K562 (cell line): ENCODE data around the gene CACNA2D3. TPM values are rescaled to one million over a fixed set of nuclear protein-coding genes. Genes with fewer than 3 reads are reported as not detected.

Experiments
- ATAC-seq: fragments of 200-7000 bp; cut with Tn5 transposase; 3 replicates; pipeline ENCODE4 v1.9.1; 2020; ENCODE audit warnings: moderate library complexity
- BruUV-seq: library from RNA; stranded (reverse); fragments of 400-500 nt; replicated peaks from 2 replicates; lab custom pipeline; 2021; lab: Mats Ljungman, UMichigan
- CTCF ChIA-PET: fragments of 300-600 bp; formaldehyde crosslinking; extraction: SDS; loops from one replicate; lab custom pipeline; 2021; ENCODE audit warnings: low intra/inter-chr PET ratio; lab: Yijun Ruan, JAX
- POLR2A ChIA-PET: fragments of 300-600, 350-650 bp; sonication (Branson Sonifier 250); formaldehyde crosslinking; extraction: SDS; loops from one replicate; lab custom pipeline; 2021; ENCODE audit warnings: antibody characterized with exemption, inconsistent platforms; lab: Yijun Ruan, JAX
- DNase-seq, 4 experiments: peaks; one replicate each; pipeline versions ENCODE4 v3.0.0 to v3.0.0-alpha.2; 2011 to 2018; ENCODE audit warnings: low spot score in 3 of 4, mixed read lengths in 3 of 4; ENCODE audit errors: extremely low read depth in 1 of 4
- FAIRE-seq: peaks from 2 replicates; lab custom pipeline; 2011; peaks lifted over from hg19 to GRCh38; lab: Jason Lieb, UNC
- H2AFZ ChIP-seq: 2 replicates; pipeline ENCODE4 v1.6.0; 2011; ENCODE audit warnings: low read depth, low read length, control low read depth, inconsistent platforms
- H3K27ac ChIP-seq: fragments of 200-600 bp; 3 replicates; pipeline ENCODE4 v1.8.0; 2011; ENCODE audit warnings: low read depth, mild to moderate bottlenecking, control low read depth, inconsistent platforms, low read length, moderate library complexity, mixed read lengths; ENCODE audit errors: extremely low read depth
- H3K27me3 ChIP-seq, 2 experiments: fragments of 300-600 bp in 1 of 2; 2 replicates in 1 of 2; 3 replicates in 1 of 2; pipeline versions ENCODE4 v1.6.0 to v1.8.0; 2011; ENCODE audit warnings: inconsistent platforms in 2 of 2, low read length in 2 of 2, mild to moderate bottlenecking in 1 of 2, mixed read lengths in 1 of 2, moderate library complexity in 1 of 2; ENCODE audit not compliant: control insufficient read depth in 2 of 2, insufficient read depth in 2 of 2
- H3K36me3 ChIP-seq: fragments of 300-600 bp; 3 replicates; pipeline ENCODE4 v1.8.0; 2011; ENCODE audit warnings: mild to moderate bottlenecking, low read length, inconsistent platforms; ENCODE audit not compliant: control insufficient read depth, insufficient read depth
- H3K4me1 ChIP-seq, 2 experiments: fragments of 200-600 bp in 1 of 2; replicated peaks in 1 of 2; 2 replicates in 1 of 2; 3 replicates in 1 of 2; pipeline versions ENCODE4 v1.5.1 to v1.8.0; 2011; ENCODE audit warnings: inconsistent platforms in 2 of 2, low read length in 2 of 2, mild to moderate bottlenecking in 1 of 2, mixed read lengths in 1 of 2, moderate library complexity in 1 of 2; ENCODE audit not compliant: control insufficient read depth in 2 of 2, insufficient read depth in 2 of 2
- H3K4me2 ChIP-seq: 2 replicates; pipeline ENCODE4 v1.6.1; 2011; ENCODE audit warnings: low read length, control low read depth, inconsistent platforms, mixed read lengths; ENCODE audit not compliant: insufficient read depth
- H3K4me3 ChIP-seq: fragments of 200-600 bp; sonication (generic), shearing (Covaris generic); 2 replicates; pipeline ENCODE4 v1.5.1; 2016; ENCODE audit warnings: control low read depth, inconsistent platforms
- H3K79me2 ChIP-seq: fragments of 200-600 bp; 3 replicates; pipeline ENCODE4 v1.8.0; 2011; ENCODE audit warnings: low read length, inconsistent platforms; ENCODE audit not compliant: control insufficient read depth, insufficient read depth
- H3K9ac ChIP-seq, 2 experiments: 2 replicates each; pipeline versions ENCODE4 v1.6.0 to v1.6.1; 2011; ENCODE audit warnings: low read depth in 2 of 2, low read length in 2 of 2, control low read depth in 1 of 2, inconsistent platforms in 1 of 2, mild to moderate bottlenecking in 1 of 2, mixed read lengths in 1 of 2; ENCODE audit not compliant: insufficient read depth in 1 of 2
- H3K9me1 ChIP-seq: one replicate; pipeline ENCODE4 v1.6.0; 2011; ENCODE audit warnings: inconsistent platforms, mild to moderate bottlenecking, low read length, moderate library complexity; ENCODE audit not compliant: control insufficient read depth, insufficient read depth
- H3K9me3 ChIP-seq: replicated peaks from 2 replicates; pipeline ENCODE4 v1.5.1; 2011; ENCODE audit warnings: low read depth, low read length, inconsistent platforms; ENCODE audit not compliant: control insufficient read depth, insufficient read depth
- H4K20me1 ChIP-seq: replicated peaks from 2 replicates; pipeline ENCODE4 v1.6.1; 2011; ENCODE audit warnings: low read length, inconsistent platforms, mixed read lengths; ENCODE audit not compliant: control insufficient read depth, insufficient read depth
- EHMT2 ChIP-seq: fragments of 450-650 bp; IDR thresholded peaks from 2 replicates; pipeline ENCODE4 v1.6.1; 2018; ENCODE audit warnings: antibody characterized with exemption
- ELF1 ChIP-seq: fragments of 200-800 bp; sonication (Bioruptor generic); IDR thresholded peaks from 2 replicates; pipeline ENCODE4 v1.6.1; 2016; ENCODE audit warnings: missing genetic modification characterization, missing compliant biosample characterization
- HDGF ChIP-seq: fragments of 450-650 bp; IDR thresholded peaks from 2 replicates; pipeline ENCODE4 v1.6.1; 2016
- KLF10 ChIP-seq: fragments of 250-450 bp; sonication (Bioruptor Pico); IDR thresholded peaks from 2 replicates; pipeline ENCODE4 v1.6.1; 2021; ENCODE audit warnings: matching md5 sums
- MAFK ChIP-seq: IDR thresholded peaks from 2 replicates; pipeline ENCODE4 v1.6.1; 2011; ENCODE audit warnings: low read length, improper control_type of control experiment
- NCOA1 ChIP-seq: fragments of 450-650 bp; IDR thresholded peaks from 2 replicates; pipeline ENCODE4 v1.6.1; 2016; ENCODE audit warnings: low read depth
- OTX1 ChIP-seq: fragments of 450-650 bp; formaldehyde crosslinking; IDR thresholded peaks from 2 replicates; pipeline ENCODE4 v1.4.0; 2022; ENCODE audit warnings: mild to moderate bottlenecking
- POLR2G ChIP-seq: fragments of 200-400 bp; formaldehyde crosslinking; IDR thresholded peaks from 2 replicates; pipeline ENCODE4 v1.6.1; 2017; ENCODE audit warnings: low read depth, mild to moderate bottlenecking, antibody characterized with exemption, low read length, moderate library complexity
- PYGO2 ChIP-seq: fragments of 450-650 bp; IDR thresholded peaks from 2 replicates; pipeline ENCODE4 v1.6.1; 2016; ENCODE audit warnings: mild to moderate bottlenecking, missing genetic modification characterization, moderate library complexity, missing compliant biosample characterization
- RUNX1 ChIP-seq: sonication (generic); IDR thresholded peaks from 2 replicates; pipeline ENCODE4 v1.6.1; 2016; ENCODE audit warnings: antibody characterized with exemption, low read depth
- SIRT6 ChIP-seq: IDR thresholded peaks from one replicate; pipeline ENCODE4 v1.6.1; 2012; ENCODE audit warnings: low read depth, mild to moderate bottlenecking, control low read depth, inconsistent platforms, low read length, moderate library complexity
- SMAD1 ChIP-seq: fragments of 150-350 bp; IDR thresholded peaks from 2 replicates; pipeline ENCODE4 v1.6.1; 2014; ENCODE audit warnings: low read length, low read depth; ENCODE audit not compliant: partially characterized antibody
- TEAD2 ChIP-seq: fragments of 450-650 bp; IDR thresholded peaks from 2 replicates; pipeline ENCODE4 v1.6.1; 2016; ENCODE audit warnings: missing genetic modification characterization, control low read depth, missing compliant biosample characterization
- ZNF197 ChIP-seq: fragments of 200-800 bp; sonication (Bioruptor generic); IDR thresholded peaks from 2 replicates; pipeline ENCODE4 v1.6.1; 2016; ENCODE audit warnings: low read depth, missing genetic modification characterization, missing compliant biosample characterization
- ZNF699 ChIP-seq: fragments of 250-450 bp; sonication (Bioruptor Pico); IDR thresholded peaks from 2 replicates; pipeline ENCODE4 v1.8.0; 2021; ENCODE audit warnings: mild to moderate bottlenecking, moderate library complexity; ENCODE audit not compliant: insufficient replicate concordance
- WGBS: fragments of 100-300 bp; shearing (Covaris generic); methylation state at CpG from one replicate; pipeline ENCODE4 v1.1.6; 2016; ENCODE audit warnings: low coverage, mixed read lengths; ENCODE audit not compliant: insufficient coverage; ENCODE audit errors: missing lambda C conversion rate; 5-methylcytosine and 5-hydroxymethylcytosine counted together
- in situ Hi-C: fragments of 300-500 bp; cut with MboI; formaldehyde crosslinking; loops from 4 replicates; pipeline ENCODE4 v1.15.0; 2018; ENCODE audit warnings: inconsistent platforms, mixed read lengths
- intact Hi-C: fragments of 100-400 bp; cut with micrococcal nuclease; formaldehyde crosslinking; loops from 2 replicates; pipeline ENCODE4 v1.14.2; 2022
- polyA plus RNA-seq, 8 experiments: library from polyadenylated mRNA; depleted of rRNA in 4 of 8; stranded (reverse) in 5 of 8; unstranded in 3 of 8; fragments of >200 nt; fragmentation: Nextera tagmentation in 2 of 8; fragmentation: Illumina TruSeq in 1 of 8; extraction: Ambion mirVana in 2 of 8; extraction: Trizol in 1 of 8; gene quantifications; 2 replicates each; pipeline versions ENCODE4 v1.2.1 to v1.2.3, GENCODE V29; 2011 to 2014; ENCODE audit warnings: inconsistent platforms in 1 of 8, missing spikeins in 1 of 8
- total RNA-seq, 7 experiments: library from RNA; depleted of rRNA in 6 of 7; stranded (reverse); fragments of >200 nt in 6 of 7; fragmentation: Illumina TruSeq in 2 of 7; extraction: Trizol in 2 of 7; gene quantifications; 2 replicates each; pipeline versions ENCODE4 v1.2.1 to v1.2.3, GENCODE V29; 2011 to 2021; ENCODE audit warnings: low replicate concordance in 1 of 7
- TF ChIP-seq, protein P1 (sequence below): sonication (generic); formaldehyde crosslinking; IDR thresholded peaks from 2 replicates; pipeline ENCODE4 v1.8.0; 2022; ENCODE audit warnings: mild to moderate bottlenecking, missing genetic modification reagents, borderline replicate concordance
- TF ChIP-seq, protein P2 (sequence below): fragments of 250-450 bp; sonication (Bioruptor Pico); IDR thresholded peaks from 2 replicates; pipeline ENCODE4 v1.5.0; 2020; ENCODE audit warnings: mild to moderate bottlenecking
- TF ChIP-seq, protein P3 (sequence below): fragments of 450-650 bp; formaldehyde crosslinking; IDR thresholded peaks from 2 replicates; pipeline ENCODE4 v1.4.0; 2020; ENCODE audit warnings: mild to moderate bottlenecking, moderate library complexity
- TF ChIP-seq, protein P4 (sequence below): IDR thresholded peaks from 2 replicates; pipeline ENCODE4 v1.6.1; 2016; ENCODE audit warnings: missing genetic modification characterization, missing compliant biosample characterization

Gene CACNA2D3
- total and polyA plus RNA-seq, 9 of the 15 experiments (the other 6 are each of a cell fraction or from before 2014, with no cell fraction given): 0.01 TPM; not detected in 8

DNA sequence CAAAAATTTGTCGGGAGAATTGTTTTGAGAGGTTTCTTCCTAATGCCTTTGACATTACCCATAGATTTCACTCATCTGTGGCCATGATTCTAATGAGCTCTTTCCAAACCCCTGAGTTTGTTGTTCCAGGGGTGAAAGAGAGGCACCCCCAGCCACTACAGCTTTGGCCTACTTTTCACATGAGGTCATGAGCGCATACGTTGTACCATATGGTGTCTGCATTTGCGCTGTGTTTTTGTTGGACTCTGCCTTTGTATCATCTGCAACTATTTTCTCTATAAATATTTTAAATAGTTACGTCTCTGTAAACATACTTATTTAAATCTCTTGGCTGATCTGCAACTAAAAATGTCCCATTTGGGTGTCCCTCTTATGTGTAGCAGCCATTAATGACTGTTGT, 697.6 kb downstream of the CACNA2D3 start:
- Histone ChIP-seq H3K9me1 (no peaks in the 10 kb centered on the region), H3K9ac (no peak overlapping the region), H3K27ac (no peak overlapping the region), H3K36me3 (no peaks in the 10 kb centered on the region), H3K79me2 (no peaks in the 10 kb centered on the region), H3K4me3 (no peak overlapping the region), H2AFZ (no peak overlapping the region), H3K27me3 (no peaks in the 10 kb centered on the region), H3K4me1 (no peaks in the 10 kb centered on the region), H4K20me1 (no peaks in the 10 kb centered on the region), H3K4me2 (no peak overlapping the region), H3K9me3 (no peaks in the 10 kb centered on the region)
- DNase-seq (no peak), FAIRE-seq (no peak), ATAC-seq (no peak)
- intact Hi-C loops (no loop called here), in situ Hi-C loops (no loop called here)
- no TSS peak for BruUV-seq
- 0% methylated on average over 5 of the region's 5 CpGs for WGBS
- CTCF ChIA-PET: no interaction called here
- POLR2A ChIA-PET: no interaction called here
- TF ChIP-seq, protein P1, sequence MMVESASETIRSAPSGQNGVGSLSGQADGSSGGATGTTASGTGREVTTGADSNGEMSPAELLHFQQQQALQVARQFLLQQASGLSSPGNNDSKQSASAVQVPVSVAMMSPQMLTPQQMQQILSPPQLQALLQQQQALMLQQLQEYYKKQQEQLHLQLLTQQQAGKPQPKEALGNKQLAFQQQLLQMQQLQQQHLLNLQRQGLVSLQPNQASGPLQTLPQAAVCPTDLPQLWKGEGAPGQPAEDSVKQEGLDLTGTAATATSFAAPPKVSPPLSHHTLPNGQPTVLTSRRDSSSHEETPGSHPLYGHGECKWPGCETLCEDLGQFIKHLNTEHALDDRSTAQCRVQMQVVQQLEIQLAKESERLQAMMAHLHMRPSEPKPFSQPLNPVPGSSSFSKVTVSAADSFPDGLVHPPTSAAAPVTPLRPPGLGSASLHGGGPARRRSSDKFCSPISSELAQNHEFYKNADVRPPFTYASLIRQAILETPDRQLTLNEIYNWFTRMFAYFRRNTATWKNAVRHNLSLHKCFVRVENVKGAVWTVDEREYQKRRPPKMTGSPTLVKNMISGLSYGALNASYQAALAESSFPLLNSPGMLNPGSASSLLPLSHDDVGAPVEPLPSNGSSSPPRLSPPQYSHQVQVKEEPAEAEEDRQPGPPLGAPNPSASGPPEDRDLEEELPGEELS (CRISPR knock-in tag): no peak
- TF ChIP-seq, protein P2, sequence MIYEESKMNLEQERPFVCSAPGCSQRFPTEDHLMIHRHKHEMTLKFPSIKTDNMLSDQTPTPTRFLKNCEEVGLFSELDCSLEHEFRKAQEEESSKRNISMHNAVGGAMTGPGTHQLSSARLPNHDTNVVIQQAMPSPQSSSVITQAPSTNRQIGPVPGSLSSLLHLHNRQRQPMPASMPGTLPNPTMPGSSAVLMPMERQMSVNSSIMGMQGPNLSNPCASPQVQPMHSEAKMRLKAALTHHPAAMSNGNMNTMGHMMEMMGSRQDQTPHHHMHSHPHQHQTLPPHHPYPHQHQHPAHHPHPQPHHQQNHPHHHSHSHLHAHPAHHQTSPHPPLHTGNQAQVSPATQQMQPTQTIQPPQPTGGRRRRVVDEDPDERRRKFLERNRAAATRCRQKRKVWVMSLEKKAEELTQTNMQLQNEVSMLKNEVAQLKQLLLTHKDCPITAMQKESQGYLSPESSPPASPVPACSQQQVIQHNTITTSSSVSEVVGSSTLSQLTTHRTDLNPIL (CRISPR knock-in tag): no peak
- TF ChIP-seq, protein P3, sequence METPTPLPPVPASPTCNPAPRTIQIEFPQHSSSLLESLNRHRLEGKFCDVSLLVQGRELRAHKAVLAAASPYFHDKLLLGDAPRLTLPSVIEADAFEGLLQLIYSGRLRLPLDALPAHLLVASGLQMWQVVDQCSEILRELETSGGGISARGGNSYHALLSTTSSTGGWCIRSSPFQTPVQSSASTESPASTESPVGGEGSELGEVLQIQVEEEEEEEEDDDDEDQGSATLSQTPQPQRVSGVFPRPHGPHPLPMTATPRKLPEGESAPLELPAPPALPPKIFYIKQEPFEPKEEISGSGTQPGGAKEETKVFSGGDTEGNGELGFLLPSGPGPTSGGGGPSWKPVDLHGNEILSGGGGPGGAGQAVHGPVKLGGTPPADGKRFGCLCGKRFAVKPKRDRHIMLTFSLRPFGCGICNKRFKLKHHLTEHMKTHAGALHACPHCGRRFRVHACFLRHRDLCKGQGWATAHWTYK (CRISPR knock-in tag): no peak
- TF ChIP-seq MAFK: no peak
- TF ChIP-seq ZNF197 (CRISPR knock-in tag): no peak
- no peak for TF ChIP-seq KLF10
- TF ChIP-seq EHMT2: no peak
- TF ChIP-seq PYGO2 (tag): no peak
- TF ChIP-seq OTX1: no peak
- TF ChIP-seq TEAD2 (tag): no peak
- TF ChIP-seq SIRT6: no peak
- TF ChIP-seq, protein P4, sequence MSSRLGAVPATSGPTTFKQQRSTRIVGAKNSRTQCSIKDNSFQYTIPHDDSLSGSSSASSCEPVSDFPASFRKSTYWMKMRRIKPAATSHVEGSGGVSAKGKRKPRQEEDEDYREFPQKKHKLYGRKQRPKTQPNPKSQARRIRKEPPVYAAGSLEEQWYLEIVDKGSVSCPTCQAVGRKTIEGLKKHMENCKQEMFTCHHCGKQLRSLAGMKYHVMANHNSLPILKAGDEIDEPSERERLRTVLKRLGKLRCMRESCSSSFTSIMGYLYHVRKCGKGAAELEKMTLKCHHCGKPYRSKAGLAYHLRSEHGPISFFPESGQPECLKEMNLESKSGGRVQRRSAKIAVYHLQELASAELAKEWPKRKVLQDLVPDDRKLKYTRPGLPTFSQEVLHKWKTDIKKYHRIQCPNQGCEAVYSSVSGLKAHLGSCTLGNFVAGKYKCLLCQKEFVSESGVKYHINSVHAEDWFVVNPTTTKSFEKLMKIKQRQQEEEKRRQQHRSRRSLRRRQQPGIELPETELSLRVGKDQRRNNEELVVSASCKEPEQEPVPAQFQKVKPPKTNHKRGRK (tag): no peak
- no peak for TF ChIP-seq SMAD1
- TF ChIP-seq RUNX1: no peak
- no peak for TF ChIP-seq ZNF699
- no peak for TF ChIP-seq NCOA1
- TF ChIP-seq POLR2G: no peak
- no peak for TF ChIP-seq ELF1
- TF ChIP-seq HDGF: no peak
